CD14-positive monocyte (primary cell): ENCODE data around the gene CA10. TPM values are rescaled to one million over a fixed set of nuclear protein-coding genes. Genes with fewer than 3 reads are reported as not detected.

Experiments
- DNase-seq, 3 donors: peaks; one replicate each; pipeline ENCODE4 v3.0.0-alpha.2; 2011 to 2022
- H2AFZ ChIP-seq: 2 replicates; pipeline ENCODE4 v1.6.0; 2012; ENCODE audit warnings: mild to moderate bottlenecking, low read depth, low read length, inconsistent platforms; ENCODE audit not compliant: insufficient read depth, poor library complexity, severe bottlenecking
- H3K27ac ChIP-seq, 2 donors: 1 replicate in 1 of 2; 2 replicates in 1 of 2; pipeline ENCODE4 v1.5.1; 2012 to 2013; ENCODE audit warnings: low read length in 2 of 2, control low read depth in 1 of 2, inconsistent platforms in 1 of 2, low read depth in 1 of 2, mild to moderate bottlenecking in 1 of 2
- H3K27me3 ChIP-seq, 2 donors: one replicate each; pipeline versions ENCODE4 v1.6.0 to v1.6.1; 2011 to 2013; ENCODE audit warnings: low read length in 2 of 2; ENCODE audit not compliant: control insufficient read depth in 2 of 2, insufficient read depth in 2 of 2
- H3K36me3 ChIP-seq, 2 donors: replicated peaks in 1 of 2; 1 replicate in 1 of 2; 2 replicates in 1 of 2; pipeline versions ENCODE4 v1.5.1 to v1.6.1; 2012 to 2013; ENCODE audit warnings: low read length in 2 of 2, control low read depth in 1 of 2, inconsistent platforms in 1 of 2, mild to moderate bottlenecking in 1 of 2; ENCODE audit not compliant: insufficient read depth in 2 of 2, control insufficient read depth in 1 of 2
- H3K4me1 ChIP-seq, 2 donors: 1 replicate in 1 of 2; 2 replicates in 1 of 2; pipeline versions ENCODE4 v1.5.1 to v1.6.1; 2012 to 2013; ENCODE audit warnings: low read length in 2 of 2, control low read depth in 1 of 2, inconsistent platforms in 1 of 2, mild to moderate bottlenecking in 1 of 2, moderate library complexity in 1 of 2; ENCODE audit not compliant: insufficient read depth in 2 of 2, control insufficient read depth in 1 of 2
- H3K4me2 ChIP-seq: replicated peaks from 2 replicates; pipeline ENCODE3; 2012; ENCODE audit warnings: low read length, moderate library complexity, mild to moderate bottlenecking; ENCODE audit not compliant: poor library complexity, severe bottlenecking; ENCODE audit errors: extremely low read depth
- H3K4me3 ChIP-seq, 3 experiments: fragments of 200-600 bp in 1 of 3; sonication (generic) in 1 of 3; replicated peaks in 1 of 3; 1 replicate in 2 of 3; 2 replicates in 1 of 3; pipeline ENCODE4 v1.5.1; 2011 to 2013; ENCODE audit warnings: low read length in 3 of 3, mild to moderate bottlenecking in 3 of 3, control low read depth in 2 of 3, low read depth in 2 of 3, inconsistent platforms in 1 of 3, moderate library complexity in 1 of 3
- H3K79me2 ChIP-seq: 2 replicates; pipeline ENCODE4 v1.6.0; 2012; ENCODE audit warnings: mild to moderate bottlenecking, control low read depth, inconsistent platforms, low read length, moderate library complexity; ENCODE audit not compliant: insufficient read depth
- H3K9ac ChIP-seq: 2 replicates; pipeline ENCODE4 v1.6.0; 2017; ENCODE audit warnings: low read length, mild to moderate bottlenecking; ENCODE audit not compliant: insufficient read depth, poor library complexity, severe bottlenecking
- H3K9me3 ChIP-seq, 2 donors: replicated peaks in 1 of 2; 1 replicate in 1 of 2; 2 replicates in 1 of 2; pipeline versions ENCODE4 v1.5.1 to v1.6.1; 2012 to 2013; ENCODE audit warnings: low read length in 2 of 2, control low read depth in 1 of 2; ENCODE audit not compliant: control insufficient read depth in 1 of 2, insufficient read depth in 1 of 2
- H4K20me1 ChIP-seq: 2 replicates; pipeline ENCODE4 v1.6.0; 2012; ENCODE audit warnings: mild to moderate bottlenecking, low read length, control low read depth, moderate library complexity; ENCODE audit not compliant: insufficient read depth
- H3K27ac Mint-ChIP-seq, 7 donors: one replicate each; pipeline ENCODE4 v1.8.0; 2020; ENCODE audit warnings: mild to moderate bottlenecking in 7 of 7, mixed read lengths in 7 of 7, moderate library complexity in 6 of 7, inconsistent platforms in 2 of 7
- H3K27me3 Mint-ChIP-seq, 3 donors: one replicate each; pipeline ENCODE4 v1.8.0; 2021 to 2022; ENCODE audit warnings: low read depth in 3 of 3, mild to moderate bottlenecking in 3 of 3, mixed read lengths in 3 of 3, moderate library complexity in 3 of 3, inconsistent platforms in 1 of 3
- H3K36me3 Mint-ChIP-seq, 2 donors: one replicate each; pipeline ENCODE4 v1.8.0; 2020; ENCODE audit warnings: mixed read lengths in 2 of 2, inconsistent platforms in 1 of 2, mild to moderate bottlenecking in 1 of 2
- H3K4me1 Mint-ChIP-seq: one replicate; pipeline ENCODE4 v1.8.0; 2020; ENCODE audit warnings: mild to moderate bottlenecking, mixed read lengths
- H3K4me3 Mint-ChIP-seq, 2 donors: one replicate each; pipeline ENCODE4 v1.8.0; 2020; ENCODE audit warnings: mild to moderate bottlenecking in 2 of 2, mixed read lengths in 2 of 2, moderate library complexity in 1 of 2
- H3K9me3 Mint-ChIP-seq, 7 donors: one replicate each; pipeline ENCODE4 v1.8.0; 2020 to 2022; ENCODE audit warnings: mixed read lengths in 7 of 7, mild to moderate bottlenecking in 6 of 7, moderate library complexity in 6 of 7, inconsistent platforms in 2 of 7
- CTCF ChIP-seq: fragments of 200-600 bp; IDR thresholded peaks from one replicate; pipeline ENCODE4 v1.8.0; 2022; ENCODE audit warnings: antibody characterized with exemption, mild to moderate bottlenecking
- WGBS: methylation state at CpG from one replicate; pipeline ENCODE4 v1.1.5; 2013; ENCODE audit warnings: missing lambda C conversion rate; ENCODE audit not compliant: insufficient coverage; 5-methylcytosine and 5-hydroxymethylcytosine counted together
- intact Hi-C, 2 donors: fragments of 100-400 bp; cut with micrococcal nuclease; formaldehyde crosslinking; loops; one replicate each; pipeline versions ENCODE4 v1.15.0 to v1.15.1; 2023
- polyA plus RNA-seq, 3 donors: library from polyadenylated mRNA; depleted of rRNA in 1 of 3; unstranded in 2 of 3; stranded (reverse) in 1 of 3; fragments of 300-500 nt in 2 of 3; fragments of >200 nt in 1 of 3; fragmentation: Illumina TruSeq in 2 of 3; gene quantifications; 1 replicate in 2 of 3; 2 replicates in 1 of 3; pipeline ENCODE4 v1.2.3, GENCODE V29; 2012 to 2021

The CA10 gene
- polyA plus RNA-seq, 3 donors: not detected

GRCh38 chr17:51857052-51857597, 301.4 kb downstream of the CA10 start:
- TF ChIP-seq CTCF: no peak
- no peaks in the 10 kb centered on the region for H3K9me3 ChIP-seq
- H2AFZ ChIP-seq: no peak overlapping the region
- no peak overlapping the region for H3K9ac ChIP-seq
- H3K4me2 ChIP-seq: no peak overlapping the region
- H3K4me1 ChIP-seq: no peaks in the 10 kb centered on the region
- Mint-ChIP-seq H3K36me3 (no peaks in the 10 kb centered on the region), H3K9me3 (peaks cover 0 to 6% (median 0%) of the 10 kb centered on the region in 7 donors), H3K4me1 (no peaks in the 10 kb centered on the region), H3K27ac (no peak overlapping the region), H3K4me3 (no peak overlapping the region), H3K27me3 (peaks cover 0 to 2% (median 2%) of the 10 kb centered on the region in 3 donors)
- H3K79me2 ChIP-seq: no peaks in the 10 kb centered on the region
- no peaks in the 10 kb centered on the region for H4K20me1 ChIP-seq
- H3K36me3 ChIP-seq: no peaks in the 10 kb centered on the region
- intact Hi-C loops: no loop called here
- no peak for DNase-seq
- H3K4me3 ChIP-seq: no peak overlapping the region
- no peaks in the 10 kb centered on the region for H3K27me3 ChIP-seq
- no CpG with 5 or more reads among the region's 6 CpGs for WGBS
- no peak overlapping the region for H3K27ac ChIP-seq

- no peak overlapping the region for H3K4me3 ChIP-seq
- intact Hi-C loops: no loop called here
- no peaks in the 10 kb centered on the region for H4K20me1 ChIP-seq
- no peak overlapping the region for H2AFZ ChIP-seq
- H3K4me2 ChIP-seq: no peak overlapping the region
- H3K9me3 ChIP-seq: no peaks in the 10 kb centered on the region
- no peaks in the 10 kb centered on the region for H3K79me2 ChIP-seq
- Mint-ChIP-seq H3K27ac (no peak overlapping the region), H3K9me3 (peaks cover 0 to 6% (median 0%) of the 10 kb centered on the region in 7 donors), H3K4me3 (no peak overlapping the region), H3K27me3 (peaks cover 0 to 2% (median 2%) of the 10 kb centered on the region in 3 donors), H3K36me3 (no peaks in the 10 kb centered on the region), H3K4me1 (no peaks in the 10 kb centered on the region)
- no peak overlapping the region for H3K9ac ChIP-seq
- WGBS: no CpG with 5 or more reads among the region's 3 CpGs
- DNase-seq: no peak
- TF ChIP-seq CTCF: no peak
- H3K36me3 ChIP-seq: no peaks in the 10 kb centered on the region
- H3K4me1 ChIP-seq: no peaks in the 10 kb centered on the region
- H3K27ac ChIP-seq: no peak overlapping the region
- no peaks in the 10 kb centered on the region for H3K27me3 ChIP-seq
Measured at GRCh38 chr17:51855806-51856205, 302.7 kb downstream of the CA10 start.
